B cell (primary cell): ENCODE results near the gene PIM3. TPM values are rescaled to one million over a fixed set of nuclear protein-coding genes. Genes with fewer than 3 reads are reported as not detected.

Experiments used
- ATAC-seq: fragments of 200-7000 bp; cut with Tn5 transposase; one replicate; pipeline ENCODE4 v1.10.0; 2021; ENCODE audit warnings: low read depth, mild to moderate bottlenecking, moderate number of reproducible peaks, moderate library complexity
- CTCF ChIA-PET: fragments of 350-600 bp; sonication (Branson Sonifier 250); formaldehyde crosslinking; loops from one replicate; lab custom pipeline; 2021; ENCODE audit warnings: antibody characterized with exemption, inconsistent platforms; lab: Charles Lee
- POLR2A ChIA-PET: fragments of 350-600 bp; sonication (Branson Sonifier 250); formaldehyde crosslinking; loops from one replicate; lab custom pipeline; 2021; ENCODE audit warnings: antibody characterized with exemption; lab: Charles Lee
- DNase-seq: peaks from one replicate; pipeline ENCODE4 v3.0.0; 2013
- H2AFZ ChIP-seq: 2 replicates; pipeline ENCODE4 v1.6.1; 2012; ENCODE audit warnings: mild to moderate bottlenecking, low read depth, low read length; ENCODE audit not compliant: insufficient read depth, poor library complexity, severe bottlenecking
- H3K27ac ChIP-seq, 2 donors: 1 replicate in 1 of 2; 2 replicates in 1 of 2; pipeline ENCODE4 v1.5.1; 2012 to 2013; ENCODE audit warnings: low read length in 2 of 2, mild to moderate bottlenecking in 2 of 2, moderate library complexity in 1 of 2
- H3K27me3 ChIP-seq, 4 experiments: fragments of 200-600 bp in 1 of 4; sonication (generic) in 1 of 4; replicated peaks in 1 of 4; 1 replicate in 2 of 4; 2 replicates in 2 of 4; pipeline versions ENCODE4 v1.6.1 to v1.7.0; 2013 to 2016; ENCODE audit warnings: low read length in 3 of 4, mild to moderate bottlenecking in 2 of 4, mixed read lengths in 1 of 4, moderate library complexity in 1 of 4; ENCODE audit not compliant: insufficient read depth in 4 of 4, control insufficient read depth in 3 of 4; ENCODE audit errors: control extremely low read depth in 1 of 4
- H3K36me3 ChIP-seq, 2 experiments: replicated peaks in 1 of 2; 1 replicate in 1 of 2; 2 replicates in 1 of 2; pipeline versions ENCODE4 v1.6.1 to v1.7.1; 2013; ENCODE audit warnings: low read length in 1 of 2; ENCODE audit not compliant: insufficient read depth in 2 of 2, control insufficient read depth in 1 of 2; ENCODE audit errors: control extremely low read depth in 1 of 2, extremely low read depth in 1 of 2
- H3K4me1 ChIP-seq, 2 donors: fragments of 200-600 bp in 1 of 2; sonication (generic) in 1 of 2; 1 replicate in 1 of 2; 2 replicates in 1 of 2; pipeline versions ENCODE4 v1.5.1 to v1.6.1; 2013 to 2017; ENCODE audit warnings: low read length in 2 of 2; ENCODE audit not compliant: control insufficient read depth in 2 of 2, insufficient read depth in 2 of 2
- H3K4me2 ChIP-seq: replicated peaks from 2 replicates; pipeline ENCODE3; 2012; ENCODE audit warnings: mild to moderate bottlenecking, low read depth, low read length; ENCODE audit not compliant: poor library complexity, severe bottlenecking
- H3K4me3 ChIP-seq, 5 experiments: fragments of 200-600 bp in 1 of 5; sonication (generic) in 1 of 5; 1 replicate in 3 of 5; 2 replicates in 2 of 5; pipeline versions ENCODE4 v1.5.1 to v1.7.0; 2011 to 2016; ENCODE audit warnings: low read length in 4 of 5, mild to moderate bottlenecking in 4 of 5, low read depth in 2 of 5, control low read depth in 1 of 5, moderate library complexity in 1 of 5; ENCODE audit not compliant: insufficient read depth in 1 of 5; ENCODE audit errors: control extremely low read depth in 1 of 5, extremely low read depth in 1 of 5
- H3K79me2 ChIP-seq: fragments of 200-600 bp; sonication (generic); one replicate; pipeline ENCODE4 v1.6.0; 2016; ENCODE audit warnings: low read length; ENCODE audit not compliant: control insufficient read depth, insufficient read depth
- H3K9ac ChIP-seq: fragments of 200-600 bp; sonication (generic); 2 replicates; pipeline ENCODE4 v1.6.1; 2017; ENCODE audit warnings: mild to moderate bottlenecking, low read length, moderate library complexity
- H3K9me3 ChIP-seq, 3 donors: one replicate each; pipeline versions ENCODE4 v1.6.1 to v1.7.1; 2013; ENCODE audit warnings: low read length in 2 of 3; ENCODE audit not compliant: control insufficient read depth in 2 of 3, insufficient read depth in 1 of 3; ENCODE audit errors: control extremely low read depth in 1 of 3
- H4K20me1 ChIP-seq: 2 replicates; pipeline ENCODE4 v1.6.0; 2012; ENCODE audit warnings: mild to moderate bottlenecking, low read length; ENCODE audit not compliant: insufficient read depth, control insufficient read depth, poor library complexity, severe bottlenecking
- H3K27ac Mint-ChIP-seq: one replicate; pipeline ENCODE4 v1.8.0; 2021; ENCODE audit warnings: mixed read lengths
- H3K27me3 Mint-ChIP-seq: one replicate; pipeline ENCODE4 v1.8.0; 2021; ENCODE audit warnings: mixed read lengths
- H3K4me1 Mint-ChIP-seq: one replicate; pipeline ENCODE4 v1.8.0; 2021; ENCODE audit warnings: mixed read lengths
- H3K4me3 Mint-ChIP-seq: one replicate; pipeline ENCODE4 v1.8.0; 2021; ENCODE audit warnings: mixed read lengths
- H3K9me3 Mint-ChIP-seq: one replicate; pipeline ENCODE4 v1.8.0; 2022; ENCODE audit warnings: mixed read lengths; ENCODE audit not compliant: insufficient read depth
- EZH2 ChIP-seq: IDR thresholded peaks from 2 replicates; pipeline ENCODE4 v1.6.1; 2012; ENCODE audit warnings: borderline replicate concordance, low read depth, mild to moderate bottlenecking, moderate library complexity, low read length; ENCODE audit not compliant: insufficient read depth, poor library complexity, severe bottlenecking
- WGBS: methylation state at CpG from one replicate; pipeline ENCODE4 v1.1.5; 2013; ENCODE audit warnings: missing lambda C conversion rate; ENCODE audit not compliant: insufficient coverage; 5-methylcytosine and 5-hydroxymethylcytosine counted together
- intact Hi-C: fragments of 100-400 bp; cut with micrococcal nuclease; formaldehyde crosslinking; loops from one replicate; pipeline ENCODE4 v1.10.0; 2022
- polyA plus RNA-seq: library from polyadenylated mRNA; depleted of rRNA; stranded (reverse); fragments of >200 nt; gene quantifications from 2 replicates; pipeline ENCODE4 v1.2.3, GENCODE V29; 2012
- total RNA-seq, 2 donors: library from RNA; stranded (reverse); fragments of 120-200 nt in 1 of 2; gene quantifications; 1 replicate in 1 of 2; 2 replicates in 1 of 2; pipeline versions ENCODE4 v1.2.3 to v1.2.4, GENCODE V29; 2013 to 2022
- TF ChIP-seq, protein P1 (sequence below): fragments of 200-600 bp; IDR thresholded peaks from one replicate; pipeline ENCODE4 v1.8.0; 2022; ENCODE audit warnings: antibody characterized with exemption, mild to moderate bottlenecking

PIM3 gene
- total and polyA plus RNA-seq, 2 donors (not counting 1 experiment from before 2014, with no cell fraction given): 74.6 to 128 TPM

DNA sequence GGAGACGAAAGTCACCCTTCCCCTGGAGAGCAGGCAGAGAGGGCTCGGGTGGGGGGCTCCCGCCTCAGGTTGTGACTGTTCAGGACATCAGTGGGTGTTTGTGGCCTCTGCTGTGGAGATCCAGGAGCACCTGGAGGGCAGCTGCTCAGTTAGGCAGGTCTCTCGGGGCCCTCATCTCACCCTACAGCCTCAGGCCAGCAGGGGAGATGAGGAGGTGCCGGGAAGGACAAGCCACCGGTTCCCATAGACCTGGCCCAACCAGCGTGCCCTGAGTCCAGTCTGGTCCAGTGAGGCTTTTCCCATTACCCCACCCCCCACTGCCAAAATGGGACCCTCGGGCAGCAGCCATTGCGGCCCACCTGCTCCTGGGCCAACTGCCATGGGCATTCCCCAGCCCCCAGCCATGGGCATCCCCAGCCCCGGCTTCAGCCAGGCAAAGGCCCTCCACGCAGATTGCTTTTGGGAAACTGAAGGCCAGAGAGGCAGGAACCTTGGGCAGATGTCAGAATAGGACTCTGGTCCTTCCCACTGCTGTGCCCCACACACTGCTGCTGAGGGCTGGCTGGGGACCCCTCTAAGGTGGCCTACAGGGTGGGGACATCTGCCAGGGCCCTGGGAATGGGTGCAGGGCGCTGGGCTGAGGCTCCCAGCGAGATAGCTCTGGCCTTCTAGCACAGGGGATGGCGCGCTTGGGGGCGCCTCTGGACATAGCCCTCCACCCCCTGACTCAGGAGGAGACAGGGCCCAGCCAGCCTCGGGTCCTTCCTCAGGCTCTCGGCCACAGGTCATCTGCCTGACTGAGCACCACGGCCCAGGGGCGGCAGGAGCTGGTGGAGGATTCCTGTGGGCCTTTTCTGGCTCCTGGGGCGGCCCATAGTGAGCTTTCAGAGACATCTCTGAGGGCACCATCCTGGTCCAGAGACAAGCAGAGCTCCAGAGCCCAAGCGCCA is 4.8 kb downstream of the PIM3 start:
- H3K4me1 Mint-ChIP-seq: peaks cover 54% of the 10 kb centered on the region
- Histone ChIP-seq H4K20me1 (peaks cover 77% of the 10 kb centered on the region), H3K9ac (no peak overlapping the region), H3K27ac (peak overlapping the region in 1 of 2 donors; percentile 33), H3K79me2 (peaks cover 23% of the 10 kb centered on the region), H3K4me1 (peaks cover 42 to 56% of the 10 kb centered on the region in 2 donors), H3K4me3 (no peak overlapping the region), H2AFZ (no peak overlapping the region), H3K27me3 (no peaks in the 10 kb centered on the region), H3K36me3 (peaks cover 0 to 30% of the 10 kb centered on the region in 2 experiments), H3K9me3 (no peaks in the 10 kb centered on the region), H3K4me2 (peak overlapping the region; percentile 54)
- DNase-seq (peak; percentile 33), ATAC-seq (no peak)
- peak overlapping the region; percentile 53 for H3K27ac Mint-ChIP-seq
- no peaks in the 10 kb centered on the region for H3K27me3 Mint-ChIP-seq
- WGBS: 87% methylated on average over 16 of the region's 22 CpGs
- intact Hi-C loops: no loop called here
- TF ChIP-seq EZH2: no peak
- ChIA-PET POLR2A (interaction anchor here (0.6 to 3.4 kb wide), 4 partner anchors 28 to 88 kb away, joined by 4 to 25 read pairs (median 10); no protein-coding TSS in a partner anchor), CTCF (interaction anchor here (2.6 to 4.4 kb wide), 2 partner anchors 28 to 35 kb away, joined by 16 to 37 read pairs; no protein-coding TSS in a partner anchor)
- no peaks in the 10 kb centered on the region for H3K9me3 Mint-ChIP-seq
- H3K4me3 Mint-ChIP-seq: no peak overlapping the region

DNA sequence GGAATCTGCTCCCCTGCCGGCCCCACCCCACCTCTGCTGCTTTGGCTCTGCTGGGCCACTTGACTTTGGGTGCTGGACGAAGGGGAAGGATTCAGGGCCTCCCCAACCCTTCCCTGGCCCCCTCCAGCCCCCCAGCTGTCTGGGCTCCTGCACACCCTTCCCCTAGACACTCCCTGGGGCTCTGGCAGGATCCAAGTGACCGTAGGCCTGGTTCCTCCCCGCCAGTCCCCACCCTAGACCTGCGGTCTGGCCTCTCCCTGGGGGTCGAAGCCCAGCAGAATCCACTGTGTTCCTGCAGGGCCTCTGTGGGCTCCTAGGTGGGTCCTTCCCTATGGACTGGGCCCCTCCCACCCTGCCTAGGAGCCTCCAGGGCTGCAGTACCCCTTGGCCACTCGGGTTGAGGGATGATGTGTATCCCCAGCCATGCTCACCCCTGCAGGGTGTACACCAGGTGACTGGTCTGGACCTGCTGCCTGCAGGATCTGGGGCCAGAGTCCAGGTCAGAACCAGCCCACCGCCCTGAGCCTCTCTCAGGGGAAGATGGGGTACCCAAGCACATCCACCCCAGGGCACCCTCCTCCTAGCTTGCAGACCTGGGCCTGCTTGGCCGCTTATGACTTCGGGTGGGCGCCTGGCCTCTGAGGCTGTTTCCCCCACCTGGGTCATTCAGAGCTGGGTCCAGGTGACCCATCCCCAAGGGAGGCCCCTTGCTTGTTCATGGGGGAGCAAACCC is 5.6 kb downstream of the PIM3 start:
- Histone ChIP-seq H3K4me2 (peak overlapping the region; percentile 54), H3K9me3 (no peaks in the 10 kb centered on the region), H3K27ac (no peak overlapping the region), H2AFZ (no peak overlapping the region), H3K79me2 (peaks cover 21% of the 10 kb centered on the region), H3K4me3 (no peak overlapping the region), H4K20me1 (peaks cover 76% of the 10 kb centered on the region), H3K4me1 (peaks cover 50 to 64% of the 10 kb centered on the region in 2 donors), H3K9ac (no peak overlapping the region), H3K27me3 (no peaks in the 10 kb centered on the region), H3K36me3 (peaks cover 0 to 30% of the 10 kb centered on the region in 2 experiments)
- ChIA-PET CTCF (interaction anchor here (1.5 to 4.4 kb wide), 4 partner anchors 17 to 64 kb away, joined by 3 to 37 read pairs (median 15); no protein-coding TSS in a partner anchor), POLR2A (interaction anchor here (0.6 to 3.4 kb wide), 7 partner anchors 10 to 87 kb away, joined by 3 to 25 read pairs (median 6); no protein-coding TSS in a partner anchor)
- ATAC-seq (no peak), DNase-seq (no peak)
- Mint-ChIP-seq H3K4me3 (peak overlapping the region; percentile 16), H3K27ac (peak overlapping the region; percentile 41), H3K9me3 (no peaks in the 10 kb centered on the region), H3K27me3 (no peaks in the 10 kb centered on the region), H3K4me1 (peaks cover 62% of the 10 kb centered on the region)
- WGBS: 75% methylated on average over 11 of the region's 11 CpGs
- intact Hi-C loops: no loop called here
- TF ChIP-seq, protein P1, sequence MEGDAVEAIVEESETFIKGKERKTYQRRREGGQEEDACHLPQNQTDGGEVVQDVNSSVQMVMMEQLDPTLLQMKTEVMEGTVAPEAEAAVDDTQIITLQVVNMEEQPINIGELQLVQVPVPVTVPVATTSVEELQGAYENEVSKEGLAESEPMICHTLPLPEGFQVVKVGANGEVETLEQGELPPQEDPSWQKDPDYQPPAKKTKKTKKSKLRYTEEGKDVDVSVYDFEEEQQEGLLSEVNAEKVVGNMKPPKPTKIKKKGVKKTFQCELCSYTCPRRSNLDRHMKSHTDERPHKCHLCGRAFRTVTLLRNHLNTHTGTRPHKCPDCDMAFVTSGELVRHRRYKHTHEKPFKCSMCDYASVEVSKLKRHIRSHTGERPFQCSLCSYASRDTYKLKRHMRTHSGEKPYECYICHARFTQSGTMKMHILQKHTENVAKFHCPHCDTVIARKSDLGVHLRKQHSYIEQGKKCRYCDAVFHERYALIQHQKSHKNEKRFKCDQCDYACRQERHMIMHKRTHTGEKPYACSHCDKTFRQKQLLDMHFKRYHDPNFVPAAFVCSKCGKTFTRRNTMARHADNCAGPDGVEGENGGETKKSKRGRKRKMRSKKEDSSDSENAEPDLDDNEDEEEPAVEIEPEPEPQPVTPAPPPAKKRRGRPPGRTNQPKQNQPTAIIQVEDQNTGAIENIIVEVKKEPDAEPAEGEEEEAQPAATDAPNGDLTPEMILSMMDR: no peak
- no peak for TF ChIP-seq EZH2
